Liver (tissue), 9 donors: ENCODE measurements around the gene FAM83G. TPM values are rescaled to one million over a fixed set of nuclear protein-coding genes. Genes with fewer than 3 reads are reported as not detected.

Experiments used
- DNase-seq: peaks from one replicate; pipeline ENCODE4 v3.0.0-alpha.2; 2017; ENCODE audit warnings: low spot score
- H3K27ac ChIP-seq, 2 donors: one replicate each; pipeline ENCODE4 v1.7.0; 2013; ENCODE audit warnings: inconsistent platforms in 2 of 2, low read length in 2 of 2, control low read depth in 1 of 2, low read depth in 1 of 2, mild to moderate bottlenecking in 1 of 2
- H3K27me3 ChIP-seq, 4 donors: one replicate each; pipeline versions ENCODE4 v1.6.1 to v1.7.0; 2013; ENCODE audit warnings: low read length in 3 of 4, inconsistent platforms in 1 of 4, mild to moderate bottlenecking in 1 of 4, moderate library complexity in 1 of 4; ENCODE audit not compliant: control insufficient read depth in 4 of 4, insufficient read depth in 4 of 4
- H3K36me3 ChIP-seq, 4 donors: one replicate each; pipeline versions ENCODE4 v1.6.1 to v1.7.0; 2013; ENCODE audit warnings: low read length in 3 of 4, mild to moderate bottlenecking in 3 of 4, low read depth in 1 of 4, moderate library complexity in 1 of 4; ENCODE audit not compliant: control insufficient read depth in 4 of 4, insufficient read depth in 3 of 4
- H3K4me1 ChIP-seq, 4 donors: one replicate each; pipeline versions ENCODE4 v1.6.1 to v1.7.0; 2013; ENCODE audit warnings: low read length in 3 of 4, mild to moderate bottlenecking in 3 of 4, moderate library complexity in 1 of 4; ENCODE audit not compliant: control insufficient read depth in 4 of 4, insufficient read depth in 4 of 4
- H3K4me3 ChIP-seq, 3 donors: one replicate each; pipeline versions ENCODE4 v1.6.1 to v1.7.0; 2013; ENCODE audit warnings: low read length in 3 of 3, control low read depth in 1 of 3, low read depth in 1 of 3, mild to moderate bottlenecking in 1 of 3
- H3K9ac ChIP-seq, 2 donors: one replicate each; pipeline ENCODE4 v1.7.0; 2013; ENCODE audit warnings: low read length in 2 of 2, mild to moderate bottlenecking in 2 of 2, moderate library complexity in 2 of 2, control low read depth in 1 of 2, low read depth in 1 of 2
- H3K9me3 ChIP-seq, 4 donors: one replicate each; pipeline versions ENCODE4 v1.6.1 to v1.7.0; 2013; ENCODE audit warnings: low read length in 3 of 4; ENCODE audit not compliant: control insufficient read depth in 4 of 4
- EGR1 ChIP-seq, 2 donors: IDR thresholded peaks; 2 replicates each; pipeline ENCODE4 v1.6.1; 2016 to 2018; ENCODE audit warnings: antibody characterized with exemption in 2 of 2, low read depth in 2 of 2
- FOXA1 ChIP-seq: IDR thresholded peaks from 2 replicates; pipeline ENCODE4 v1.6.1; 2016; ENCODE audit warnings: antibody characterized with exemption
- FOXA2 ChIP-seq: IDR thresholded peaks from 2 replicates; pipeline ENCODE4 v1.6.1; 2016; ENCODE audit warnings: antibody characterized with exemption
- HNF4G ChIP-seq: IDR thresholded peaks from 2 replicates; pipeline ENCODE4 v1.6.1; 2016; ENCODE audit warnings: antibody characterized with exemption
- JUND ChIP-seq, 2 donors: IDR thresholded peaks; 2 replicates each; pipeline ENCODE4 v1.6.1; 2016; ENCODE audit warnings: antibody characterized with exemption in 2 of 2
- NR2F2 ChIP-seq: IDR thresholded peaks from 2 replicates; pipeline ENCODE4 v1.6.1; 2016; ENCODE audit warnings: antibody characterized with exemption
- TAF1 ChIP-seq: conservative IDR thresholded peaks from 2 replicates; pipeline ENCODE4 v1.6.1; 2016; ENCODE audit warnings: antibody characterized with exemption, mild to moderate bottlenecking
- YY1 ChIP-seq: IDR thresholded peaks from 2 replicates; pipeline ENCODE4 v1.6.1; 2016; ENCODE audit warnings: antibody characterized with exemption, mild to moderate bottlenecking
- WGBS: extraction: QIAGEN DNeasy Blood & Tissue Kit; methylation state at CpG from one replicate; pipeline ENCODE4 v1.1.7; 2013; 5-methylcytosine and 5-hydroxymethylcytosine counted together
- polyA plus RNA-seq, 2 donors: library from polyadenylated mRNA; stranded (reverse) in 1 of 2; unstranded in 1 of 2; fragments of 200-250 nt in 1 of 2; fragments of >200 nt in 1 of 2; fragmentation: Nextera tagmentation in 1 of 2; extraction: Ambion mirVana in 1 of 2; gene quantifications; one replicate each; pipeline versions ENCODE4 v1.2.1 to v1.2.3, GENCODE V29; 2013 to 2015
- total RNA-seq, 2 donors: library from RNA; depleted of rRNA; stranded (reverse); fragments of >200 nt; gene quantifications; one replicate each; pipeline ENCODE4 v1.2.3, GENCODE V29; 2014
- TF ChIP-seq, protein P1 (sequence below): IDR thresholded peaks from 2 replicates; pipeline ENCODE4 v1.6.1; 2016; ENCODE audit warnings: antibody characterized with exemption
- TF ChIP-seq, protein P2 (sequence below): IDR thresholded peaks from 2 replicates; pipeline ENCODE4 v1.6.1; 2016; ENCODE audit warnings: antibody characterized with exemption
- TF ChIP-seq, protein P3 (sequence below): IDR thresholded peaks from 2 replicates; pipeline ENCODE4 v1.6.1; 2016; ENCODE audit warnings: antibody characterized with exemption, mild to moderate bottlenecking
- TF ChIP-seq, protein P4 (sequence below): fragments of 150-350 bp; IDR thresholded peaks from 2 replicates; pipeline ENCODE4 v1.5.1; 2017; ENCODE audit warnings: improper control_type of control experiment, low read depth, low read length; ENCODE audit not compliant: missing input control
- donor health status: healthy.
- donor health status: healthy.
- donor health status: healthy.
- donor health status: healthy.
- donor health status: healthy.

FAM83G gene
- total and polyA plus RNA-seq, 4 donors = 5.2 to 25.0 (median 11.5) TPM

DNA sequence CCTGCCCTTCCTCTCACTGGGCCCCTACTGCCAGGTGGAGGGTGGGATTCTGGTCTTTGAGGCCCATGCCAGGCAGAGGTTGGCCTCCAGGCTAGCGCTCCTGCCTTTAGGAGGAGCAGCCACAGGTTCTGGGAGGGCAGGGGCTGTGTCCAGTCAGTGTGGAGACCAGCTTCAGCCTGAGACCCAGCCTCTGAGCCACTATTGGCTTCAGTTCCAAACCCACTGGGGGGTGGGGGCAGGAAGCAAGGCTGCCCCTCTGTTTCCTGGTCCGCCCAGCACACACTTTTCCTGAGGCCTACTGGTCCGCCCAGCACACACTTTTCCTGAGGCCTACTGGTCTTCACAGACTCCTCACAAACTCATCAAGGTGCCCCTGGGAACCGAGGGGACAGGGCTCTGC is 36.2 kb downstream of the FAM83G start:
- Histone ChIP-seq H3K9me3 (no peaks in the 10 kb centered on the region), H3K4me1 (peaks cover 0 to 21% (median 10%) of the 10 kb centered on the region in 4 donors), H3K27me3 (no peaks in the 10 kb centered on the region), H3K9ac (no peak overlapping the region), H3K36me3 (peaks cover 0 to 9% (median 1%) of the 10 kb centered on the region in 4 donors), H3K4me3 (no peak overlapping the region), H3K27ac (no peak overlapping the region)
- no peak for TF ChIP-seq FOXA2
- TF ChIP-seq, protein P1, sequence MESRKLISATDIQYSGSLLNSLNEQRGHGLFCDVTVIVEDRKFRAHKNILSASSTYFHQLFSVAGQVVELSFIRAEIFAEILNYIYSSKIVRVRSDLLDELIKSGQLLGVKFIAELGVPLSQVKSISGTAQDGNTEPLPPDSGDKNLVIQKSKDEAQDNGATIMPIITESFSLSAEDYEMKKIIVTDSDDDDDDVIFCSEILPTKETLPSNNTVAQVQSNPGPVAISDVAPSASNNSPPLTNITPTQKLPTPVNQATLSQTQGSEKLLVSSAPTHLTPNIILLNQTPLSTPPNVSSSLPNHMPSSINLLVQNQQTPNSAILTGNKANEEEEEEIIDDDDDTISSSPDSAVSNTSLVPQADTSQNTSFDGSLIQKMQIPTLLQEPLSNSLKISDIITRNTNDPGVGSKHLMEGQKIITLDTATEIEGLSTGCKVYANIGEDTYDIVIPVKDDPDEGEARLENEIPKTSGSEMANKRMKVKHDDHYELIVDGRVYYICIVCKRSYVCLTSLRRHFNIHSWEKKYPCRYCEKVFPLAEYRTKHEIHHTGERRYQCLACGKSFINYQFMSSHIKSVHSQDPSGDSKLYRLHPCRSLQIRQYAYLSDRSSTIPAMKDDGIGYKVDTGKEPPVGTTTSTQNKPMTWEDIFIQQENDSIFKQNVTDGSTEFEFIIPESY = no peak
- TF ChIP-seq, protein P2, sequence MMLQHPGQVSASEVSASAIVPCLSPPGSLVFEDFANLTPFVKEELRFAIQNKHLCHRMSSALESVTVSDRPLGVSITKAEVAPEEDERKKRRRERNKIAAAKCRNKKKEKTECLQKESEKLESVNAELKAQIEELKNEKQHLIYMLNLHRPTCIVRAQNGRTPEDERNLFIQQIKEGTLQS = no peak
- TF ChIP-seq NR2F2 = no peak
- TF ChIP-seq, protein P3, sequence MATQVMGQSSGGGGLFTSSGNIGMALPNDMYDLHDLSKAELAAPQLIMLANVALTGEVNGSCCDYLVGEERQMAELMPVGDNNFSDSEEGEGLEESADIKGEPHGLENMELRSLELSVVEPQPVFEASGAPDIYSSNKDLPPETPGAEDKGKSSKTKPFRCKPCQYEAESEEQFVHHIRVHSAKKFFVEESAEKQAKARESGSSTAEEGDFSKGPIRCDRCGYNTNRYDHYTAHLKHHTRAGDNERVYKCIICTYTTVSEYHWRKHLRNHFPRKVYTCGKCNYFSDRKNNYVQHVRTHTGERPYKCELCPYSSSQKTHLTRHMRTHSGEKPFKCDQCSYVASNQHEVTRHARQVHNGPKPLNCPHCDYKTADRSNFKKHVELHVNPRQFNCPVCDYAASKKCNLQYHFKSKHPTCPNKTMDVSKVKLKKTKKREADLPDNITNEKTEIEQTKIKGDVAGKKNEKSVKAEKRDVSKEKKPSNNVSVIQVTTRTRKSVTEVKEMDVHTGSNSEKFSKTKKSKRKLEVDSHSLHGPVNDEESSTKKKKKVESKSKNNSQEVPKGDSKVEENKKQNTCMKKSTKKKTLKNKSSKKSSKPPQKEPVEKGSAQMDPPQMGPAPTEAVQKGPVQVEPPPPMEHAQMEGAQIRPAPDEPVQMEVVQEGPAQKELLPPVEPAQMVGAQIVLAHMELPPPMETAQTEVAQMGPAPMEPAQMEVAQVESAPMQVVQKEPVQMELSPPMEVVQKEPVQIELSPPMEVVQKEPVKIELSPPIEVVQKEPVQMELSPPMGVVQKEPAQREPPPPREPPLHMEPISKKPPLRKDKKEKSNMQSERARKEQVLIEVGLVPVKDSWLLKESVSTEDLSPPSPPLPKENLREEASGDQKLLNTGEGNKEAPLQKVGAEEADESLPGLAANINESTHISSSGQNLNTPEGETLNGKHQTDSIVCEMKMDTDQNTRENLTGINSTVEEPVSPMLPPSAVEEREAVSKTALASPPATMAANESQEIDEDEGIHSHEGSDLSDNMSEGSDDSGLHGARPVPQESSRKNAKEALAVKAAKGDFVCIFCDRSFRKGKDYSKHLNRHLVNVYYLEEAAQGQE = no peak
- 88% methylated on average over 4 of the region's 4 CpGs for WGBS
- DNase-seq = no peak

DNA sequence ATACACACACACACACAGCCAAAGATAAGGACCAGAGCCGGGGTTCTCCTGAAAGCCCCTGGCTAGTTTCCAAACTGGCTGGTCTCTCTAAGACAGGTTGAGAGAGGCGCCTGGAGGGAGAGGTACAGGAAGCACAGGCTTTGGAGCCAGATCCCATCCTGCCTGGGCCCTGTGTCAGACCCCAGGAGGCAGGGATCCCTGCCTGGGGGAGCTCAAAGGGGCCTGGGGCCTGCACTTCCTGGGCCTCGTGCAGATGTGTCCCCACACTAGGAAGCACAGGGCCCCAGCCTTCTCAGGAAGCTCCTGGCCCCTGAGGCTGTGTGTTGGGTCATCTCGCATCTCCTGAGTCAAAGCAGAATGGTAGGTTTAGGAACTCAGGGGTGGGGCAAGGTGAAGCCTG is 36.6 kb downstream of the FAM83G start:
- peaks cover 0 to 21% (median 10%) of the 10 kb centered on the region in 4 donors for H3K4me1 ChIP-seq
- no peak overlapping the region for H3K27ac ChIP-seq
- H3K9me3 ChIP-seq = no peaks in the 10 kb centered on the region
- TF ChIP-seq JUND (IDR thresholded peaks at IDR 0.05) (no peak), EGR1 (IDR thresholded peaks at IDR 0.05; ENCODE audit: low read depth in 2 of 2) (no peak), TAF1 (no peak), FOXA2 (no peak), HNF4G (no peak), FOXA1 (no peak), YY1 (no peak)
- TF ChIP-seq, protein P4, sequence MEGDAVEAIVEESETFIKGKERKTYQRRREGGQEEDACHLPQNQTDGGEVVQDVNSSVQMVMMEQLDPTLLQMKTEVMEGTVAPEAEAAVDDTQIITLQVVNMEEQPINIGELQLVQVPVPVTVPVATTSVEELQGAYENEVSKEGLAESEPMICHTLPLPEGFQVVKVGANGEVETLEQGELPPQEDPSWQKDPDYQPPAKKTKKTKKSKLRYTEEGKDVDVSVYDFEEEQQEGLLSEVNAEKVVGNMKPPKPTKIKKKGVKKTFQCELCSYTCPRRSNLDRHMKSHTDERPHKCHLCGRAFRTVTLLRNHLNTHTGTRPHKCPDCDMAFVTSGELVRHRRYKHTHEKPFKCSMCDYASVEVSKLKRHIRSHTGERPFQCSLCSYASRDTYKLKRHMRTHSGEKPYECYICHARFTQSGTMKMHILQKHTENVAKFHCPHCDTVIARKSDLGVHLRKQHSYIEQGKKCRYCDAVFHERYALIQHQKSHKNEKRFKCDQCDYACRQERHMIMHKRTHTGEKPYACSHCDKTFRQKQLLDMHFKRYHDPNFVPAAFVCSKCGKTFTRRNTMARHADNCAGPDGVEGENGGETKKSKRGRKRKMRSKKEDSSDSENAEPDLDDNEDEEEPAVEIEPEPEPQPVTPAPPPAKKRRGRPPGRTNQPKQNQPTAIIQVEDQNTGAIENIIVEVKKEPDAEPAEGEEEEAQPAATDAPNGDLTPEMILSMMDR = no peak
- no peaks in the 10 kb centered on the region for H3K27me3 ChIP-seq
- no peak for DNase-seq
- 57% methylated on average over 4 of the region's 4 CpGs for WGBS
- peaks cover 0 to 9% (median 1%) of the 10 kb centered on the region in 4 donors for H3K36me3 ChIP-seq
- no peak overlapping the region for H3K9ac ChIP-seq
- no peak overlapping the region for H3K4me3 ChIP-seq
